HepG2 (cell line): ENCODE measurements around the gene C22orf31. TPM values are rescaled to one million over a fixed set of nuclear protein-coding genes. Genes with fewer than 3 reads are reported as not detected.

Source experiments
- ARHGAP35 ChIP-seq: sonication (generic); formaldehyde crosslinking; IDR thresholded peaks from 2 replicates; pipeline ENCODE4 v1.9.0; 2022; ENCODE audit warnings: mild to moderate bottlenecking, inconsistent platforms, moderate library complexity, missing genetic modification reagents, borderline replicate concordance
- CENPBD1 ChIP-seq: sonication (generic); formaldehyde crosslinking; IDR thresholded peaks from 2 replicates; pipeline ENCODE4 v1.8.0; 2022; ENCODE audit warnings: missing genetic modification reagents, low read depth, mild to moderate bottlenecking, borderline replicate concordance
- DNMT1 ChIP-seq: sonication (generic); formaldehyde crosslinking; IDR thresholded peaks from 2 replicates; pipeline ENCODE4 v1.5.1; 2020; ENCODE audit warnings: mild to moderate bottlenecking, missing genetic modification reagents
- DNMT3B ChIP-seq: conservative IDR thresholded peaks from 2 replicates; pipeline ENCODE4 v1.6.1; 2016; ENCODE audit warnings: missing biosample characterization, control low read depth
- ERF ChIP-seq: IDR thresholded peaks from 2 replicates; pipeline ENCODE4 v1.6.1; 2018; ENCODE audit warnings: missing biosample characterization, missing genetic modification reagents
- KLF11 ChIP-seq: IDR thresholded peaks from 2 replicates; pipeline ENCODE4 v1.6.1; 2016; ENCODE audit warnings: missing compliant biosample characterization
- NPAS2 ChIP-seq: sonication (generic); formaldehyde crosslinking; IDR thresholded peaks from 2 replicates; pipeline ENCODE4 v1.8.0; 2022; ENCODE audit warnings: mild to moderate bottlenecking, missing genetic modification reagents, borderline replicate concordance
- PTBP1 ChIP-seq: fragments of 200-400 bp; formaldehyde crosslinking; IDR thresholded peaks from 2 replicates; pipeline ENCODE4 v1.6.1; 2018; ENCODE audit warnings: low read length, low read depth; ENCODE audit not compliant: poor library complexity, severe bottlenecking
- SRSF1 ChIP-seq: fragments of 200-400 bp; formaldehyde crosslinking; optimal IDR thresholded peaks from 2 replicates; pipeline ENCODE3; 2017; ENCODE audit warnings: mild to moderate bottlenecking, low read depth, low read length, moderate library complexity
- ZBTB38 ChIP-seq: sonication (generic); formaldehyde crosslinking; IDR thresholded peaks from 2 replicates; pipeline ENCODE4 v1.5.1; 2020; ENCODE audit warnings: mild to moderate bottlenecking, missing genetic modification reagents
- ZNF230 ChIP-seq: sonication (generic); formaldehyde crosslinking; IDR thresholded peaks from 2 replicates; pipeline ENCODE4 v1.4.0; 2020; ENCODE audit warnings: mild to moderate bottlenecking, missing genetic modification reagents
- ZNF407 ChIP-seq: sonication (generic); formaldehyde crosslinking; IDR thresholded peaks from one replicate; pipeline ENCODE4 v1.5.1; 2020; ENCODE audit warnings: mild to moderate bottlenecking, missing genetic modification reagents; ENCODE audit errors: not compliant biosample characterization
- ZNF569 ChIP-seq: sonication (generic); formaldehyde crosslinking; IDR thresholded peaks from 2 replicates; pipeline ENCODE4 v1.5.0; 2020; ENCODE audit warnings: mild to moderate bottlenecking, missing genetic modification reagents, moderate library complexity, borderline replicate concordance
- ZNF629 ChIP-seq: sonication (generic); formaldehyde crosslinking; conservative IDR thresholded peaks from 2 replicates; pipeline ENCODE4 v1.5.0; 2020; ENCODE audit warnings: missing genetic modification reagents
- polyA plus RNA-seq, 8 experiments: library from polyadenylated mRNA; depleted of rRNA in 3 of 8; stranded (reverse) in 7 of 8; unstranded in 1 of 8; fragments of >200 nt; fragmentation: Illumina TruSeq in 4 of 8; extraction: Trizol in 4 of 8; gene quantifications; 2 replicates each; pipeline versions ENCODE4 v1.2.1 to v1.2.3, GENCODE V29; 2011 to 2016; ENCODE audit warnings: low read depth in 4 of 8, missing spikeins in 1 of 8, mixed read lengths in 1 of 8; ENCODE audit not compliant: insufficient read depth in 1 of 8
- total RNA-seq, 5 experiments: library from RNA; depleted of rRNA; stranded (reverse); fragments of >200 nt; fragmentation: Illumina TruSeq; extraction: Trizol; gene quantifications; 2 replicates each; pipeline ENCODE4 v1.2.3, GENCODE V29; 2016; ENCODE audit warnings: low read depth in 1 of 5
- TF ChIP-seq, protein P1 (sequence below): sonication (generic); formaldehyde crosslinking; IDR thresholded peaks from 2 replicates; pipeline ENCODE4 v1.8.1; 2023; ENCODE audit warnings: mild to moderate bottlenecking, inconsistent platforms, moderate library complexity, missing genetic modification reagents, borderline replicate concordance
- TF ChIP-seq, protein P2 (sequence below): fragments of 450-650 bp; IDR thresholded peaks from 2 replicates; pipeline ENCODE4 v1.6.1; 2017; ENCODE audit warnings: mild to moderate bottlenecking

C22orf31 gene
- total and polyA plus RNA-seq, 2 of the 13 experiments (the other 11 are each of a cell fraction or from before 2014, with no cell fraction given) = not detected

DNA sequence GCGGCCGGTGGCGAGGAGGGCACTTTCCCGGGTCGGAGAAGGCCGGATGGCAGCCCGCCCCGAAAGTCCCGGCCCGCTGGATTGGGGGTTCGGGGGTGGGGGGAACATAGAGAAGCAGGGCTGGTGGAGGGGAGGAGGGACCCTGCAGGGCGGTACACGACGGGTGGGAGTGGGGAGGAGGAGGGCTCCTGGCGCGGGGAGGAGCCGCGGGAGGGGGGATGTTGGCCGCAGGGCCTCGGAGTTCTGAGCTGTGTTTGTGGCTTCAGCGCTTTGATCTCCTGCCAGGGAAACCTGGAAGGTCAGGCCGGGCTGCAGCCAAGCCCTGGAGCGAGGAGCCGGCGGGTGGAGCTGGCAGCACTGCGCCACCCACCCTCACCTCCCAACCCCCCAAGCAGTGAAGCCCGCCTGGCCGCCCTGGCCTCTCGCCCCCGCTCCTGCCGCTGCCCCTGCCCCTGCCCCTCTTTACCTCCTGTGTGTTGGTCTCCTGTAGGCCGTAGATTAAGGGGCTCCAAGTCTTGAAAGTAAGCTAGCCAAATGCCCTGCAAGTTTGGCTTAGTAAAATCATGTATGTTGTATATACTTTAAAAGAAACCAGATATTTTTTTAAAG lies 30.9 kb downstream of the C22orf31 start (continued):
- TF ChIP-seq, protein P1, sequence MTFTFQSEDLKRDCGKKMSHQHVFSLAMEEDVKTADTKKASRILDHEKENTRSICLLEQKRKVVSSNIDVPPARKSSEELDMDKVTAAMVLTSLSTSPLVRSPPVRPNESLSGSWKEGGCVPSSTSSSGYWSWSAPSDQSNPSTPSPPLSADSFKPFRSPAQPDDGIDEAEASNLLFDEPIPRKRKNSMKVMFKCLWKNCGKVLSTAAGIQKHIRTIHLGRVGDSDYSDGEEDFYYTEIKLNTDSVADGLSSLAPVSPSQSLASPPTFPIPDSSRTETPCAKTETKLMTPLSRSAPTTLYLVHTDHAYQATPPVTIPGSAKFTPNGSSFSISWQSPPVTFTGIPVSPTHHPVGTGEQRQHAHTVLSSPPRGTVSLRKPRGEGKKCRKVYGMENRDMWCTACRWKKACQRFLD (CRISPR knock-in tag) = no peak
- TF ChIP-seq DNMT1 (CRISPR knock-in tag) (no peak), PTBP1 (no peak), ZBTB38 (CRISPR knock-in tag) (peak; percentile 67), CENPBD1 (CRISPR knock-in tag) (no peak), ZNF629 (0 out of 2 replicates have a peak, but pooled peaks have one; percentile 22), ZNF407 (CRISPR knock-in tag) (no peak), NPAS2 (CRISPR knock-in tag) (no peak), ZNF569 (no peak), DNMT3B (CRISPR knock-in tag) (no peak), KLF11 (CRISPR knock-in tag) (no peak), ZNF230 (CRISPR knock-in tag) (0 out of 2 replicates have a peak, but pooled peaks have one; percentile 36), ARHGAP35 (CRISPR knock-in tag) (no peak), ERF (CRISPR knock-in tag) (peak; percentile 52; the same call in 1 of the 2 replicates), SRSF1 (peak; percentile 56)
- TF ChIP-seq, protein P2, sequence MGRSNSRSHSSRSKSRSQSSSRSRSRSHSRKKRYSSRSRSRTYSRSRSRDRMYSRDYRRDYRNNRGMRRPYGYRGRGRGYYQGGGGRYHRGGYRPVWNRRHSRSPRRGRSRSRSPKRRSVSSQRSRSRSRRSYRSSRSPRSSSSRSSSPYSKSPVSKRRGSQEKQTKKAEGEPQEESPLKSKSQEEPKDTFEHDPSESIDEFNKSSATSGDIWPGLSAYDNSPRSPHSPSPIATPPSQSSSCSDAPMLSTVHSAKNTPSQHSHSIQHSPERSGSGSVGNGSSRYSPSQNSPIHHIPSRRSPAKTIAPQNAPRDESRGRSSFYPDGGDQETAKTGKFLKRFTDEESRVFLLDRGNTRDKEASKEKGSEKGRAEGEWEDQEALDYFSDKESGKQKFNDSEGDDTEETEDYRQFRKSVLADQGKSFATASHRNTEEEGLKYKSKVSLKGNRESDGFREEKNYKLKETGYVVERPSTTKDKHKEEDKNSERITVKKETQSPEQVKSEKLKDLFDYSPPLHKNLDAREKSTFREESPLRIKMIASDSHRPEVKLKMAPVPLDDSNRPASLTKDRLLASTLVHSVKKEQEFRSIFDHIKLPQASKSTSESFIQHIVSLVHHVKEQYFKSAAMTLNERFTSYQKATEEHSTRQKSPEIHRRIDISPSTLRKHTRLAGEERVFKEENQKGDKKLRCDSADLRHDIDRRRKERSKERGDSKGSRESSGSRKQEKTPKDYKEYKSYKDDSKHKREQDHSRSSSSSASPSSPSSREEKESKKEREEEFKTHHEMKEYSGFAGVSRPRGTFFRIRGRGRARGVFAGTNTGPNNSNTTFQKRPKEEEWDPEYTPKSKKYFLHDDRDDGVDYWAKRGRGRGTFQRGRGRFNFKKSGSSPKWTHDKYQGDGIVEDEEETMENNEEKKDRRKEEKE = no peak
